ENCODE results near the gene ALDH1B1.

DNA sequence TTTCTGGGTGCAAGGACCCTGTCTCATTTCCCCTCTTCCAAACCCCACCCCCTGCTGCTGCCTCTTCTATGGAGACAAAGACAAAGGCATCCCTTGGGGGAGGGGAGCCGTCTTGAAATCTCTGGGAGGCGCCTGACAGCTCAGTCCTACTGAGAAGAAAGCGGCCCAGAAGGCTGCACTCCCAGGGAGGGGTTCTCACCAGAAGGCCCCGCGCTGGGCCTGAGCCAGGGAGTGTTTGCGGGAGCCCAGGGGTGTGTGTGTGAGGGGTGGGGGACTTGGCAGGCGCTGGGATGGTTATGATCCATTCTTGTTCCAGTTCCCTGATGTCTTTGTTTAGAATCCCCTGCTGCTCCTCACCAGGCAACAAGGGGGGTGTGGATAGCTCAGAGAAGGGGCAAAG, 45.7 kb upstream of the ALDH1B1 start:
- no peak for TF ChIP-seq EP300 (IDR thresholded peaks at IDR 0.05)
- TF ChIP-seq, protein P1, sequence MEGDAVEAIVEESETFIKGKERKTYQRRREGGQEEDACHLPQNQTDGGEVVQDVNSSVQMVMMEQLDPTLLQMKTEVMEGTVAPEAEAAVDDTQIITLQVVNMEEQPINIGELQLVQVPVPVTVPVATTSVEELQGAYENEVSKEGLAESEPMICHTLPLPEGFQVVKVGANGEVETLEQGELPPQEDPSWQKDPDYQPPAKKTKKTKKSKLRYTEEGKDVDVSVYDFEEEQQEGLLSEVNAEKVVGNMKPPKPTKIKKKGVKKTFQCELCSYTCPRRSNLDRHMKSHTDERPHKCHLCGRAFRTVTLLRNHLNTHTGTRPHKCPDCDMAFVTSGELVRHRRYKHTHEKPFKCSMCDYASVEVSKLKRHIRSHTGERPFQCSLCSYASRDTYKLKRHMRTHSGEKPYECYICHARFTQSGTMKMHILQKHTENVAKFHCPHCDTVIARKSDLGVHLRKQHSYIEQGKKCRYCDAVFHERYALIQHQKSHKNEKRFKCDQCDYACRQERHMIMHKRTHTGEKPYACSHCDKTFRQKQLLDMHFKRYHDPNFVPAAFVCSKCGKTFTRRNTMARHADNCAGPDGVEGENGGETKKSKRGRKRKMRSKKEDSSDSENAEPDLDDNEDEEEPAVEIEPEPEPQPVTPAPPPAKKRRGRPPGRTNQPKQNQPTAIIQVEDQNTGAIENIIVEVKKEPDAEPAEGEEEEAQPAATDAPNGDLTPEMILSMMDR (IDR thresholded peaks at IDR 0.05), result no peak
- TF ChIP-seq POLR2A (IDR thresholded peaks at IDR 0.05), result no peak

All from tibial nerve (tissue), 4 donors.